GM23338 (cell line): ENCODE measurements around the gene TLR5. TPM values are rescaled to one million over a fixed set of nuclear protein-coding genes. Genes with fewer than 3 reads are reported as not detected.

Experiments used
- ATAC-seq: fragments of 200-7000 bp; cut with Tn5 transposase; 3 replicates; pipeline ENCODE4 v1.9.1; 2020
- DNase-seq: peaks from one replicate; pipeline ENCODE4 v3.0.0-alpha.2; 2015; ENCODE audit warnings: low spot score
- H2AFZ ChIP-seq: fragments of 200-600 bp; sonication (generic); 2 replicates; pipeline ENCODE4 v1.8.0; 2016; ENCODE audit warnings: antibody characterized with exemption, mild to moderate bottlenecking, moderate library complexity
- H3F3A ChIP-seq: fragments of 200-600 bp; sonication (generic); replicated peaks from 2 replicates; pipeline ENCODE4 v1.8.0; 2017; ENCODE audit warnings: antibody characterized with exemption, mixed run types, low read depth
- H3K27ac ChIP-seq: fragments of 200-600 bp; sonication (generic); 2 replicates; pipeline ENCODE4 v1.6.1; 2016; ENCODE audit warnings: low read depth
- H3K27me3 ChIP-seq: fragments of 200-600 bp; sonication (generic); 2 replicates; pipeline ENCODE4 v1.8.0; 2016; ENCODE audit warnings: mild to moderate bottlenecking, mixed run types, moderate library complexity; ENCODE audit not compliant: insufficient read depth
- H3K36me3 ChIP-seq: fragments of 200-600 bp; sonication (generic); 2 replicates; pipeline ENCODE4 v1.8.0; 2016; ENCODE audit warnings: mild to moderate bottlenecking; ENCODE audit not compliant: insufficient read depth
- H3K4me1 ChIP-seq: fragments of 200-600 bp; sonication (generic); 2 replicates; pipeline ENCODE4 v1.8.0; 2016; ENCODE audit warnings: mild to moderate bottlenecking, moderate library complexity; ENCODE audit not compliant: insufficient read depth
- H3K4me2 ChIP-seq: fragments of 200-600 bp; sonication (generic); 2 replicates; pipeline ENCODE4 v1.7.1; 2017; ENCODE audit warnings: mixed run types
- H3K4me3 ChIP-seq: fragments of 200-600 bp; sonication (generic); 2 replicates; pipeline ENCODE4 v1.6.1; 2016; ENCODE audit warnings: mixed run types
- H3K79me2 ChIP-seq: fragments of 200-600 bp; sonication (generic); replicated peaks from 2 replicates; pipeline ENCODE4 v1.8.0; 2017; ENCODE audit warnings: mild to moderate bottlenecking; ENCODE audit not compliant: insufficient read depth
- H3K9me2 ChIP-seq: fragments of 200-600 bp; sonication (generic); 2 replicates; pipeline ENCODE4 v1.8.0; 2017; ENCODE audit not compliant: insufficient read depth
- H4K20me1 ChIP-seq: fragments of 200-600 bp; sonication (generic); replicated peaks from 2 replicates; pipeline ENCODE4 v1.8.0; 2017; ENCODE audit warnings: mild to moderate bottlenecking; ENCODE audit not compliant: insufficient read depth
- H3K27ac Mint-ChIP-seq: 2 replicates; pipeline ENCODE4 v1.8.0; 2020; ENCODE audit warnings: inconsistent platforms, mild to moderate bottlenecking, moderate library complexity, mixed read lengths
- H3K27me3 Mint-ChIP-seq: 3 replicates; pipeline ENCODE4 v1.8.0; 2022; ENCODE audit warnings: low read depth, mild to moderate bottlenecking, moderate library complexity, mixed read lengths, inconsistent platforms; ENCODE audit not compliant: insufficient read depth, poor library complexity
- H3K36me3 Mint-ChIP-seq: 3 replicates; pipeline ENCODE4 v1.8.0; 2021; ENCODE audit warnings: low read depth, mild to moderate bottlenecking, inconsistent platforms, moderate library complexity, mixed read lengths
- H3K4me1 Mint-ChIP-seq: 3 replicates; pipeline ENCODE4 v1.8.0; 2020; ENCODE audit warnings: mild to moderate bottlenecking, inconsistent platforms, mixed read lengths
- H3K4me3 Mint-ChIP-seq: 3 replicates; pipeline ENCODE4 v1.8.0; 2021; ENCODE audit warnings: moderate library complexity, mild to moderate bottlenecking, inconsistent platforms, mixed read lengths
- H3K9me3 Mint-ChIP-seq: 3 replicates; pipeline ENCODE4 v1.8.0; 2020; ENCODE audit warnings: moderate library complexity, mild to moderate bottlenecking, inconsistent platforms, mixed read lengths
- ETS1 ChIP-seq: IDR thresholded peaks from 2 replicates; pipeline ENCODE4 v1.6.1; 2016; ENCODE audit warnings: antibody characterized with exemption
- EZH2phosphoT487 ChIP-seq: fragments of 200-600 bp; sonication (generic); IDR thresholded peaks from one replicate; pipeline ENCODE4 v1.8.1; 2018; ENCODE audit warnings: antibody characterized with exemption; ENCODE audit not compliant: unreplicated experiment
- JUNB ChIP-seq: IDR thresholded peaks from one replicate; pipeline ENCODE4 v1.6.1; 2016; ENCODE audit warnings: antibody characterized with exemption; ENCODE audit not compliant: unreplicated experiment
- NANOG ChIP-seq: IDR thresholded peaks from 2 replicates; pipeline ENCODE4 v1.6.1; 2016; ENCODE audit warnings: antibody characterized with exemption, borderline replicate concordance
- STAT1 ChIP-seq: IDR thresholded peaks from one replicate; pipeline ENCODE4 v1.6.1; 2016; ENCODE audit warnings: antibody characterized with exemption; ENCODE audit not compliant: unreplicated experiment
- ZNF331 ChIP-seq: fragments of 250-450 bp; sonication (Bioruptor Pico); IDR thresholded peaks from 2 replicates; pipeline ENCODE4 v1.5.0; 2020; ENCODE audit warnings: low read depth, mild to moderate bottlenecking, moderate library complexity
- ZNF462 ChIP-seq: fragments of 250-450 bp; sonication (Bioruptor Pico); IDR thresholded peaks from 2 replicates; pipeline ENCODE4 v1.5.0; 2020; ENCODE audit warnings: mild to moderate bottlenecking, moderate library complexity
- polyA plus RNA-seq: library from polyadenylated mRNA; unstranded; fragments of >200 nt; fragmentation: Nextera tagmentation; extraction: Ambion mirVana; gene quantifications from 2 replicates; pipeline ENCODE4 v1.2.1, GENCODE V29; 2016
- total RNA-seq: library from RNA; depleted of rRNA; stranded (reverse); fragments of >200 nt; shearing (Covaris generic); gene quantifications from 2 replicates; pipeline ENCODE4 v1.2.3, GENCODE V29; 2014

Gene TLR5
- total and polyA plus RNA-seq, 2 experiments from 2014 or later: 0.10 to 0.39 TPM

- no peak for DNase-seq
- no peaks in the 10 kb centered on the region for H4K20me1 ChIP-seq
- H3K27me3 ChIP-seq: peaks cover 26% of the 10 kb centered on the region; the same call in 1 of the 2 replicates
- H3K4me2 ChIP-seq: no peak overlapping the region
- H3K27ac ChIP-seq: no peak overlapping the region
- H3K36me3 ChIP-seq: no peaks in the 10 kb centered on the region
- H3K4me3 Mint-ChIP-seq: no peak overlapping the region
- no peaks in the 10 kb centered on the region for H3F3A ChIP-seq
- H3K4me1 ChIP-seq: peaks cover 18% of the 10 kb centered on the region
- no peak overlapping the region for H3K4me3 ChIP-seq
- peaks cover 34% of the 10 kb centered on the region for H3K4me1 Mint-ChIP-seq
- ATAC-seq: no peak
- no peak overlapping the region for H3K27ac Mint-ChIP-seq
- no peak overlapping the region for H2AFZ ChIP-seq
- H3K9me2 ChIP-seq: no peaks in the 10 kb centered on the region
- H3K79me2 ChIP-seq: no peaks in the 10 kb centered on the region
- peaks cover 11% of the 10 kb centered on the region for H3K27me3 Mint-ChIP-seq
- no peaks in the 10 kb centered on the region for H3K9me3 Mint-ChIP-seq
- no peak for TF ChIP-seq ETS1
- TF ChIP-seq JUNB: no peak
- no peak for TF ChIP-seq STAT1
- no peak for TF ChIP-seq ZNF331 (CRISPR knock-in tag)
- no peak for TF ChIP-seq EZH2phosphoT487
- TF ChIP-seq ZNF462: no peak
- no peak for TF ChIP-seq NANOG
- no peaks in the 10 kb centered on the region for H3K36me3 Mint-ChIP-seq
These were observed 17.3 kb downstream of the TLR5 start for GRCh38 chr1:223125766-223126165.
